ENCODE data around the gene ST3GAL4. TPM values are rescaled to one million over a fixed set of nuclear protein-coding genes. Genes with fewer than 3 reads are reported as not detected.

ST3GAL4 gene
- total and polyA plus RNA-seq, 10 of the 15 experiments (the other 5 are each of a cell fraction or from before 2014, with no cell fraction given), result 3.8 to 8.1 (median 6.5) TPM; not detected in 2

DNA sequence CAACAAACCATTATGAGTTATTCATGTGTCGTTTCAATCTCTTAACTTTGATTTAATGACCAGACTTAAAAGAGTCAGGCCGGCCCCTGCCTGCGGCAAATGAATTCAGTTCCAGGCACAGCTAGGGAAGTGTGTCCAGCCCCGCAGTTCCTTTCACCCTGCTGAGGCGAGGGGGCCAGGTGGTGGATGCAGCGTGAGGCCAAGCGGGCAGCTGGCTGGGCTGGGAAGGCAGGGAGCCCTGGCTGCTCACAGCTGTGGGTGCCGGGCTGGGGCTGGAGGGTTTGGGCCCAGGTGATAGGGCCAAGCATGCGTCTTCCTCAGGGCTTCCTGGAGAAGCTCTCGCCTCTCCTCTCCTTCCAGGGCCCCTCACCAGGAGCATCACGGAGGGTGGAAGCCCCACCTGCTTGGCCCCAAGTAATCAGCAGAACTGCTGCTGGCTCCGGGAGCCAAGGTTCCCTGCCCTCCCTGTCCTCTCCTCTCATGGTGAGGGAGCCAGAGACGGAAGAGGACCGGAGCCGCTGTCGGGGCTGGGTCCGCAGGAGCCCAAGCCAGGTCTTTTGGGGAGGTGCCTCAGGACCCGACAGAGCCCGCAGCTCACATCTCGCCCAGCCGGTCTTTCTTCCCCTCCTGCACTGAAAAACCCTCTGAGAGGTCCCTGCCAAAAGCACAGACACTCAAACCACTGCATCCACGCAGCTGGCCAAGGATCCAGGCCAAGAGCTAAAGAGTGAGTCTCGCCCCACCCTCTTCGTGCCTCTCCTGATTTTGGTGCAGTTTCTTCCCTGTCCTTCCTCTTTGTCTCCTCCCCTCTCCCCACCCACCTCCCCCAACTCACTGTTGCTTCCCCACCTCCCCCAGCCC lies 97.0 kb downstream of the ST3GAL4 start:
- H3K27ac ChIP-seq (ENCODE audit: control insufficient read depth, insufficient read depth), result no peak overlapping the region
- intact Hi-C loops (cut with micrococcal nuclease; ENCODE audit: unreplicated experiment) (no loop called here), in situ Hi-C loops (cut with MboI) (no loop called here)
- H3K36me3 ChIP-seq (ENCODE audit: control insufficient read depth in 2 of 2, insufficient read depth in 2 of 2, low read length in 1 of 2), result no peaks in the 10 kb centered on the region
- ChIA-PET RAD21 (ENCODE audit: unreplicated experiment) (no interaction called here), SMC1A (ENCODE audit: uncharacterized antibody, unreplicated experiment) (interaction anchor here (0.6 to 1.3 kb wide), 2 partner anchors 28 to 41 kb away, joined by 3 to 5 read pairs; no protein-coding TSS in a partner anchor), POLR2A (no interaction called here), CTCF (interaction anchor here (1.0 to 2.2 kb wide), 2 partner anchors 28 to 142 kb away, joined by 3 to 5 read pairs; no protein-coding TSS in a partner anchor)
- no peak overlapping the region for H3K4me2 ChIP-seq (ENCODE audit: control insufficient read depth, insufficient read depth)
- peaks cover 2% of the 10 kb centered on the region; the same call in 1 of the 3 replicates for H3K9me3 ChIP-seq (replicated peaks; ENCODE audit: control insufficient read depth, insufficient read depth, low read length)
- no TSS peak for BruUV-seq (replicated peaks)
- DNase-seq (ENCODE audit: low read depth, low spot score), result no peak
- FAIRE-seq, result no peak
- no peaks in the 10 kb centered on the region for H3K79me2 ChIP-seq (ENCODE audit: control insufficient read depth, insufficient read depth, low read length)
- 52% methylated on average over 23 of the region's 24 CpGs for WGBS (ENCODE audit: insufficient coverage, insufficient replicate concordance, low lambda C conversion rate, missing lambda C conversion rate)
- no peak overlapping the region for H2AFZ ChIP-seq (ENCODE audit: control insufficient read depth, low read depth, low read length)
- no peaks in the 10 kb centered on the region for H4K20me1 ChIP-seq (ENCODE audit: control insufficient read depth, insufficient read depth)
- H3K4me3 ChIP-seq, result no peak overlapping the region
- H3K27me3 ChIP-seq (replicated peaks in 1 of 2; ENCODE audit: control insufficient read depth in 2 of 2, insufficient read depth in 2 of 2, low read length in 1 of 2), result no peaks in the 10 kb centered on the region
- H3K4me1 ChIP-seq (ENCODE audit: control insufficient read depth, insufficient read depth, low read length), result no peaks in the 10 kb centered on the region
- no peak for ATAC-seq
- H3K9ac ChIP-seq (ENCODE audit: control insufficient read depth, insufficient read depth, low read length), result no peak overlapping the region
- no peak for TF ChIP-seq PAX8 (IDR thresholded peaks at IDR 0.05)
- no peak for TF ChIP-seq BCL11A (IDR thresholded peaks at IDR 0.05; ENCODE audit: low read depth, low read length)
- no peak for TF ChIP-seq EP300 (IDR thresholded peaks at IDR 0.05; ENCODE audit: borderline replicate concordance in 1 of 2, control insufficient read depth in 1 of 2, low read depth in 2 of 2, low read length in 2 of 2)
- no peak for TF ChIP-seq CEBPZ (IDR thresholded peaks at IDR 0.05; ENCODE audit: low read depth, low read length)
- TF ChIP-seq CBFB (IDR thresholded peaks at IDR 0.05; ENCODE audit: low read depth), result no peak
- no peak for TF ChIP-seq SRF (IDR thresholded peaks at IDR 0.05; ENCODE audit: low read depth in 2 of 2, low read length in 2 of 2)
- TF ChIP-seq, protein P1, sequence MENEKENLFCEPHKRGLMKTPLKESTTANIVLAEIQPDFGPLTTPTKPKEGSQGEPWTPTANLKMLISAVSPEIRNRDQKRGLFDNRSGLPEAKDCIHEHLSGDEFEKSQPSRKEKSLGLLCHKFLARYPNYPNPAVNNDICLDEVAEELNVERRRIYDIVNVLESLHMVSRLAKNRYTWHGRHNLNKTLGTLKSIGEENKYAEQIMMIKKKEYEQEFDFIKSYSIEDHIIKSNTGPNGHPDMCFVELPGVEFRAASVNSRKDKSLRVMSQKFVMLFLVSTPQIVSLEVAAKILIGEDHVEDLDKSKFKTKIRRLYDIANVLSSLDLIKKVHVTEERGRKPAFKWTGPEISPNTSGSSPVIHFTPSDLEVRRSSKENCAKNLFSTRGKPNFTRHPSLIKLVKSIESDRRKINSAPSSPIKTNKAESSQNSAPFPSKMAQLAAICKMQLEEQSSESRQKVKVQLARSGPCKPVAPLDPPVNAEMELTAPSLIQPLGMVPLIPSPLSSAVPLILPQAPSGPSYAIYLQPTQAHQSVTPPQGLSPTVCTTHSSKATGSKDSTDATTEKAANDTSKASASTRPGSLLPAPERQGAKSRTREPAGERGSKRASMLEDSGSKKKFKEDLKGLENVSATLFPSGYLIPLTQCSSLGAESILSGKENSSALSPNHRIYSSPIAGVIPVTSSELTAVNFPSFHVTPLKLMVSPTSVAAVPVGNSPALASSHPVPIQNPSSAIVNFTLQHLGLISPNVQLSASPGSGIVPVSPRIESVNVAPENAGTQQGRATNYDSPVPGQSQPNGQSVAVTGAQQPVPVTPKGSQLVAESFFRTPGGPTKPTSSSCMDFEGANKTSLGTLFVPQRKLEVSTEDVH (IDR thresholded peaks at IDR 0.05; ENCODE audit: low read depth, partially characterized antibody), result no peak
- no peak for TF ChIP-seq GATAD2B (conservative IDR thresholded peaks at IDR 0.05; ENCODE audit: low read depth)
- TF ChIP-seq, protein P2, sequence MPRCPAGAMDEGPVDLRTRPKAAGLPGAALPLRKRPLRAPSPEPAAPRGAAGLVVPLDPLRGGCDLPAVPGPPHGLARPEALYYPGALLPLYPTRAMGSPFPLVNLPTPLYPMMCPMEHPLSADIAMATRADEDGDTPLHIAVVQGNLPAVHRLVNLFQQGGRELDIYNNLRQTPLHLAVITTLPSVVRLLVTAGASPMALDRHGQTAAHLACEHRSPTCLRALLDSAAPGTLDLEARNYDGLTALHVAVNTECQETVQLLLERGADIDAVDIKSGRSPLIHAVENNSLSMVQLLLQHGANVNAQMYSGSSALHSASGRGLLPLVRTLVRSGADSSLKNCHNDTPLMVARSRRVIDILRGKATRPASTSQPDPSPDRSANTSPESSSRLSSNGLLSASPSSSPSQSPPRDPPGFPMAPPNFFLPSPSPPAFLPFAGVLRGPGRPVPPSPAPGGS (IDR thresholded peaks at IDR 0.05; ENCODE audit: borderline replicate concordance, insufficient read depth, low read depth, low read length, poor library complexity, severe bottlenecking), result no peak
- TF ChIP-seq ZBTB4 (CRISPR knock-in tag; IDR thresholded peaks at IDR 0.05), result no peak

Data from GM12878 (cell line).